ENCODE results near the gene LDLR. TPM values are rescaled to one million over a fixed set of nuclear protein-coding genes. Genes with fewer than 3 reads are reported as not detected.
"Not testable (repeated sequence)": the region's sequence is repeated elsewhere in the genome, so short reads cannot be mapped to it uniquely, and the experiment has no call there.

Gene LDLR
- total RNA-seq, 2 experiments from 2014 or later = 88.3 to 99.1 TPM

DNA sequence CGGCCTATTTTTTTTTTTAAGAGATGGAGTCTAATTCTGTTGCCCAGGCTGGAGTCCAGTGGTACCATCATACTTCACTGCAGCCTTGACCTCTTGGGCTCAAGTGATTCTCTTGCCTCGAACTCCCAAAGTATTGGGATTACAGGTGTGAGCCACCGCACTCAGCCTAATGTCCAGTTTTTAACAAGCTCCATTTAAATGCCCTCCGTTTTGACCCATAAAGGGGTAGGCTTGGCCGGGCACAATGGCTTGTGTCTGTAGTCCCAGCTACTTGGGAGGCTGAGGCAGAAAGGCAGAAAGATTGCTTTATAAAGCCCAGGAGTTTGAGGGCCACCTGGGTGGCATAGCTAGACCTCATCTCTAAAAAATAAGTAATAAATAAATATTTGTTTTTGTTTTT, 11.8 kb downstream of the LDLR start:
- H2AFZ ChIP-seq (ENCODE audit: low read length) = no peak overlapping the region
- H3K36me3 ChIP-seq (ENCODE audit: insufficient read depth, low read length) = peaks cover 97% of the 10 kb centered on the region
- H3K9me2 ChIP-seq (ENCODE audit: insufficient read depth, low read length) = no peaks in the 10 kb centered on the region
- peaks cover 48% of the 10 kb centered on the region for H3K79me2 ChIP-seq (ENCODE audit: insufficient read depth, low read depth, low read length)
- CTCF ChIA-PET (ENCODE audit: unreplicated experiment) = no interaction called here
- intact Hi-C loops (cut with micrococcal nuclease; ENCODE audit: unreplicated experiment) = no loop called here
- H3K27ac ChIP-seq (ENCODE audit: low read depth, low read length, poor library complexity, severe bottlenecking) = no peak overlapping the region
- BruUV-seq (replicated peaks) = no TSS peak
- no peak overlapping the region for H3K4me3 ChIP-seq (ENCODE audit: low read depth, low read length, poor library complexity, severe bottlenecking)
- H4K20me1 ChIP-seq (ENCODE audit: insufficient read depth, low read length) = peaks cover 5% of the 10 kb centered on the region; the same call in 1 of the 2 replicates
- no peak overlapping the region for H3K4me2 ChIP-seq (ENCODE audit: low read length)
- no peaks in the 10 kb centered on the region for H3K9me3 ChIP-seq (ENCODE audit: low read length)
- no peaks in the 10 kb centered on the region for H3K4me1 ChIP-seq (ENCODE audit: insufficient read depth, low read length, poor library complexity, severe bottlenecking)
- TF ChIP-seq EZH2phosphoT487 (IDR thresholded peaks at IDR 0.05; ENCODE audit: borderline replicate concordance, low read depth, low read length) = no peak
- TF ChIP-seq, protein P1, sequence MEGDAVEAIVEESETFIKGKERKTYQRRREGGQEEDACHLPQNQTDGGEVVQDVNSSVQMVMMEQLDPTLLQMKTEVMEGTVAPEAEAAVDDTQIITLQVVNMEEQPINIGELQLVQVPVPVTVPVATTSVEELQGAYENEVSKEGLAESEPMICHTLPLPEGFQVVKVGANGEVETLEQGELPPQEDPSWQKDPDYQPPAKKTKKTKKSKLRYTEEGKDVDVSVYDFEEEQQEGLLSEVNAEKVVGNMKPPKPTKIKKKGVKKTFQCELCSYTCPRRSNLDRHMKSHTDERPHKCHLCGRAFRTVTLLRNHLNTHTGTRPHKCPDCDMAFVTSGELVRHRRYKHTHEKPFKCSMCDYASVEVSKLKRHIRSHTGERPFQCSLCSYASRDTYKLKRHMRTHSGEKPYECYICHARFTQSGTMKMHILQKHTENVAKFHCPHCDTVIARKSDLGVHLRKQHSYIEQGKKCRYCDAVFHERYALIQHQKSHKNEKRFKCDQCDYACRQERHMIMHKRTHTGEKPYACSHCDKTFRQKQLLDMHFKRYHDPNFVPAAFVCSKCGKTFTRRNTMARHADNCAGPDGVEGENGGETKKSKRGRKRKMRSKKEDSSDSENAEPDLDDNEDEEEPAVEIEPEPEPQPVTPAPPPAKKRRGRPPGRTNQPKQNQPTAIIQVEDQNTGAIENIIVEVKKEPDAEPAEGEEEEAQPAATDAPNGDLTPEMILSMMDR (conservative IDR thresholded peaks at IDR 0.05; ENCODE audit: low read length) = no peak
- no peak for DNase-seq (ENCODE audit: low spot score)
- POLR2A ChIA-PET = interaction anchor here (1.1 kb wide), 1 partner anchor 47 kb away, joined by 3 read pairs; no protein-coding TSS in a partner anchor

DNA sequence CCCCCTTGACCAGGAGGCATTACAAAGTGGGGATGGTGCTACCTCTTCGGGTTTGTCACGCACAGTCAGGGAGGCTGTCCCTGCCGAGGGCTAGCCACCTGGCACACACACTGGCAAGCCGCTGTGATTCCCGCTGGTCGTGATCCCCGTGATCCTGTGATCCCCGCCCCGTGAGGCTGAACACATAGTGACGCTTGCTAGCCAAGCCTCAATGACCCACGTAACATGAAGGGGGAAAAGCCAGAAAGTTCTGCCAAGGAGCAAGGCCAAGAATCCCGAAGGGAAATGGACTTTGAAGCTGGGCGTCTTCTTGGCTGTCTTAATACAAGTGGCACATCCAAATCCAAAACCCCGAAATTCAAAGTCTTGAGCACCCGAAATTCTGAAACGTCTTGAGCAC, 13.7 kb downstream of the LDLR start:
- intact Hi-C loops (cut with micrococcal nuclease; ENCODE audit: unreplicated experiment) = no loop called here
- ChIA-PET CTCF (ENCODE audit: unreplicated experiment) (no interaction called here), POLR2A (no interaction called here)
- Histone ChIP-seq H3K4me1 (ENCODE audit: insufficient read depth, low read length, poor library complexity, severe bottlenecking) (no peaks in the 10 kb centered on the region), H3K36me3 (ENCODE audit: insufficient read depth, low read length) (peaks cover 94% of the 10 kb centered on the region), H2AFZ (ENCODE audit: low read length) (no peak overlapping the region), H3K4me3 (ENCODE audit: low read depth, low read length, poor library complexity, severe bottlenecking) (no peak overlapping the region), H3K4me2 (ENCODE audit: low read length) (no peak overlapping the region), H3K79me2 (ENCODE audit: insufficient read depth, low read depth, low read length) (peaks cover 29% of the 10 kb centered on the region), H3K9me2 (ENCODE audit: insufficient read depth, low read length) (no peaks in the 10 kb centered on the region), H3K9me3 (ENCODE audit: low read length) (no peaks in the 10 kb centered on the region), H3K27ac (ENCODE audit: low read depth, low read length, poor library complexity, severe bottlenecking) (no peak overlapping the region), H4K20me1 (ENCODE audit: insufficient read depth, low read length) (no peaks in the 10 kb centered on the region)
- TF ChIP-seq, protein P1 (conservative IDR thresholded peaks at IDR 0.05; ENCODE audit: low read length) = no peak
- no peak for TF ChIP-seq EZH2phosphoT487 (IDR thresholded peaks at IDR 0.05; ENCODE audit: borderline replicate concordance, low read depth, low read length)
- BruUV-seq (replicated peaks) = no TSS peak
- no peak for DNase-seq (ENCODE audit: low spot score)

DNA sequence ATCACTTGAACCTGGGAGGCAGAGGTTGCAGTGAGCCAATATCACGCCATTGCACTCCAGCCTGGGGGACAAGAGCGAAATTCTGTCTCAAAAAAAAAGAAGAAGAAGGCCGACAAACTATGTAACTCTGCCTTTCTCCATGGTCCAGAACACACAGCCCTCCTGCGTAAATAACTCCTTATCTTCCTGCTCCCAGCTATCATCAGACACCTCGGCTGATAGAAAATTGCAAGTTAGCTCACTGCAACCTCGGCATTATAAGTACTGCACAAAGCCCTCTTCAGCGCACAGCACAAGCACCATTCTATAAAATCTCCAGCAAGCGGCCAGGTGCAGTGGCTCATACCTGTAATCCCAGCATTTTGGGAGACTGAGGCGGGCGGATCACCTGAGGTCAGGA, 14.4 kb downstream of the LDLR start:
- CTCF ChIA-PET (ENCODE audit: unreplicated experiment); H3K9me3 ChIP-seq (ENCODE audit: low read length); H3K4me3 ChIP-seq (ENCODE audit: low read depth, low read length, poor library complexity, severe bottlenecking); H3K4me2 ChIP-seq (ENCODE audit: low read length); DNase-seq (ENCODE audit: low spot score); intact Hi-C loops (cut with micrococcal nuclease; ENCODE audit: unreplicated experiment); H4K20me1 ChIP-seq (ENCODE audit: insufficient read depth, low read length); H3K27ac ChIP-seq (ENCODE audit: low read depth, low read length, poor library complexity, severe bottlenecking); H3K4me1 ChIP-seq (ENCODE audit: insufficient read depth, low read length, poor library complexity, severe bottlenecking); POLR2A ChIA-PET; H2AFZ ChIP-seq (ENCODE audit: low read length); H3K9me2 ChIP-seq (ENCODE audit: insufficient read depth, low read length): not testable (repeated sequence)
- BruUV-seq (replicated peaks) = TSS peak; percentile 26
- H3K79me2 ChIP-seq (ENCODE audit: insufficient read depth, low read depth, low read length) = peaks cover 22% of the 10 kb centered on the region
- H3K36me3 ChIP-seq (ENCODE audit: insufficient read depth, low read length) = peaks cover 94% of the 10 kb centered on the region

Data from OCI-LY7 (cell line).